ENCODE results near the gene UGT1A1. TPM values are rescaled to one million over a fixed set of nuclear protein-coding genes. Genes with fewer than 3 reads are reported as not detected.

Gene UGT1A1
- total RNA-seq, 2 donors from 2014 or later, result 0.11 to 0.32 TPM

DNA sequence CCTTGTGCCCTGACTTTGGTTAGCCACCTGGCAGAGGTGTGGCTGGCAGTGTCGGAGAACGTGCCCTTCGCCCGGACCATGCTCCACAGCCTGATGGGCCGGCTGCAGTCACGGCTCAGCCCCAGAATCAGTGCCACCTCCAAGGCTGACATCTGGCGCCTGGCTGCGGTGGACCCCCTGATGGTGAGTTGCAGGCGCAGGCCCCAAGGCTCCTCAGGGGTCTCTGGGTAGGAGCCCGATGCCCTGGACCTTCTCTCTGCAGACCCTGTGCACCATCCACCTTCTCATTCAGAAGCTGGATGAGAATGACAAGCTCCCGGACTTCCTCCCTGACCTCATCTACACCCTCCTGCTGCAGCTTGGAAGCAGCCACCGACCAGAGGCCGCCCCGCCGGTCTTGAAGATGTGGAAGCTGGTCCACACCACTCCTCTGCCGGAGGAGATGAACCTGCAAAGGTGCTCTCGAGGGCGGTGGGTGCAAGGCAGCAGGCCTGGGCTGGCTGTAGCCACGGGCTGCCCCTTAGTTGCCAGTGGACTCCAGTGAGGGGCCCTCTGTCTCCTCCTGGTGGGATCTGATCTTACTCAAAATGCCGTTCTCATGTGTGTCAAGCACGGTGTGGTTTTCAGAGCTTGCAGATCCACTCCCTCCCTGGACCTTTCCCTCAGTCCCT, 62.2 kb downstream of the UGT1A1 start:
- TF ChIP-seq POLR2AphosphoS5 (IDR thresholded peaks at IDR 0.05) (no peak), POLR2A (IDR thresholded peaks at IDR 0.05) (no peak), CTCF (IDR thresholded peaks at IDR 0.05) (no peak)
- no peak for DNase-seq (ENCODE audit: low spot score)
- Histone ChIP-seq H3K4me3 (no peak overlapping the region), H3K36me3 (no peaks in the 10 kb centered on the region), H3K27me3 (replicated peaks; ENCODE audit: insufficient read depth) (no peaks in the 10 kb centered on the region), H3K9me3 (no peaks in the 10 kb centered on the region), H3K4me1 (replicated peaks) (no peaks in the 10 kb centered on the region), H3K27ac (no peak overlapping the region)
- WGBS, result 93% methylated on average over 21 of the region's 21 CpGs
- intact Hi-C loops (cut with DNase I), result no loop called here

Other genes starting within 250 kb of the UGT1A1 start
- 10 to 100 TPM; 45.1 to 50.2 TPM for gene USP40, start 193.5 kb upstream of the UGT1A1 start, total RNA-seq
- not detected for gene UGT1A8, start 142.6 kb upstream of the UGT1A1 start, total RNA-seq
- not detected for gene UGT1A10, start 123.8 kb upstream of the UGT1A1 start, total RNA-seq
- not detected for gene UGT1A9, start 88.4 kb upstream of the UGT1A1 start, total RNA-seq
- under 1 TPM in 1 of 2 donors, not detected in 1; 0.46 TPM for gene UGT1A7, start 78.4 kb upstream of the UGT1A1 start, total RNA-seq
- gene UGT1A6, start 67.4 kb upstream of the UGT1A1 start, total RNA-seq, result 1 to 10 TPM in 1 of 2 donors, under 1 TPM in 1; 0.85 to 6.6 TPM
- gene UGT1A5, start 47.4 kb upstream of the UGT1A1 start, total RNA-seq, result under 1 TPM in 1 of 2 donors, not detected in 1; 0.41 TPM
- not detected for gene UGT1A4, start 41.5 kb upstream of the UGT1A1 start, total RNA-seq
- gene UGT1A3, start 31.2 kb upstream of the UGT1A1 start, total RNA-seq, result under 1 TPM in 1 of 2 donors, not detected in 1; 0.64 TPM
- 1 to 10 TPM in 1 of 2 donors, not detected in 1; 2.3 TPM for gene MROH2A, start 18.1 kb downstream of the UGT1A1 start, total RNA-seq
- 1 to 10 TPM; 1.7 to 4.2 TPM for gene HJURP, start 94.3 kb downstream of the UGT1A1 start, total RNA-seq
- gene TRPM8, start 157.1 kb downstream of the UGT1A1 start, total RNA-seq, result 10 to 100 TPM; 71.1 to 71.3 TPM

Data from prostate gland (tissue), 2 donors.